WTC11 (cell line): Measurements from ENCODE around the gene EBF3.

Experiments
- CBFB ChIP-seq: sonication (generic); formaldehyde crosslinking; IDR thresholded peaks from 2 replicates; pipeline ENCODE4 v1.8.1; 2022; ENCODE audit warnings: mild to moderate bottlenecking, low read depth, missing genetic modification reagents
- FOXJ3 ChIP-seq: sonication (generic); formaldehyde crosslinking; IDR thresholded peaks from 2 replicates; pipeline ENCODE4 v1.9.0; 2021; ENCODE audit warnings: missing genetic modification reagents, mild to moderate bottlenecking, borderline replicate concordance
- JUN ChIP-seq: sonication (generic); formaldehyde crosslinking; IDR thresholded peaks from 2 replicates; pipeline ENCODE4 v1.8.0; 2023; ENCODE audit warnings: mild to moderate bottlenecking, missing genetic modification reagents
- NFYB ChIP-seq: sonication (generic); formaldehyde crosslinking; conservative IDR thresholded peaks from 2 replicates; pipeline ENCODE4 v1.8.0; 2022; ENCODE audit warnings: low read depth, missing genetic modification reagents
- SMAD3 ChIP-seq: sonication (generic); formaldehyde crosslinking; IDR thresholded peaks from 2 replicates; pipeline ENCODE4 v1.8.0; 2022; ENCODE audit warnings: missing genetic modification reagents, mild to moderate bottlenecking, borderline replicate concordance
- TF ChIP-seq, protein P1 (sequence below): fragments of 200-600 bp; IDR thresholded peaks from 2 replicates; pipeline ENCODE4 v1.8.0; 2022; ENCODE audit warnings: antibody characterized with exemption
- TF ChIP-seq, protein P2 (sequence below): sonication (generic); formaldehyde crosslinking; IDR thresholded peaks from 2 replicates; pipeline ENCODE4 v1.8.1; 2022; ENCODE audit warnings: mild to moderate bottlenecking, missing genetic modification reagents, moderate library complexity, borderline replicate concordance
- TF ChIP-seq, protein P3 (sequence below): sonication (generic); formaldehyde crosslinking; conservative IDR thresholded peaks from 2 replicates; pipeline ENCODE4 v1.8.1; 2022; ENCODE audit warnings: mild to moderate bottlenecking, missing genetic modification reagents
- TF ChIP-seq, protein P4 (sequence below): sonication (generic); formaldehyde crosslinking; IDR thresholded peaks from 2 replicates; pipeline ENCODE4 v1.8.0; 2023; ENCODE audit warnings: missing genetic modification reagents
- TF ChIP-seq, protein P5 (sequence below): sonication (generic); formaldehyde crosslinking; IDR thresholded peaks from 2 replicates; pipeline ENCODE4 v1.8.1; 2023; ENCODE audit warnings: mild to moderate bottlenecking, missing genetic modification reagents
- TF ChIP-seq, protein P6 (sequence below): sonication (generic); formaldehyde crosslinking; IDR thresholded peaks from 2 replicates; pipeline ENCODE4 v1.8.1; 2023; ENCODE audit warnings: mild to moderate bottlenecking, missing genetic modification reagents
- TF ChIP-seq, protein P7 (sequence below): fragments of 250-450 bp; sonication (Bioruptor Pico); IDR thresholded peaks from 2 replicates; pipeline ENCODE4 v1.8.0; 2021; ENCODE audit warnings: mild to moderate bottlenecking

DNA sequence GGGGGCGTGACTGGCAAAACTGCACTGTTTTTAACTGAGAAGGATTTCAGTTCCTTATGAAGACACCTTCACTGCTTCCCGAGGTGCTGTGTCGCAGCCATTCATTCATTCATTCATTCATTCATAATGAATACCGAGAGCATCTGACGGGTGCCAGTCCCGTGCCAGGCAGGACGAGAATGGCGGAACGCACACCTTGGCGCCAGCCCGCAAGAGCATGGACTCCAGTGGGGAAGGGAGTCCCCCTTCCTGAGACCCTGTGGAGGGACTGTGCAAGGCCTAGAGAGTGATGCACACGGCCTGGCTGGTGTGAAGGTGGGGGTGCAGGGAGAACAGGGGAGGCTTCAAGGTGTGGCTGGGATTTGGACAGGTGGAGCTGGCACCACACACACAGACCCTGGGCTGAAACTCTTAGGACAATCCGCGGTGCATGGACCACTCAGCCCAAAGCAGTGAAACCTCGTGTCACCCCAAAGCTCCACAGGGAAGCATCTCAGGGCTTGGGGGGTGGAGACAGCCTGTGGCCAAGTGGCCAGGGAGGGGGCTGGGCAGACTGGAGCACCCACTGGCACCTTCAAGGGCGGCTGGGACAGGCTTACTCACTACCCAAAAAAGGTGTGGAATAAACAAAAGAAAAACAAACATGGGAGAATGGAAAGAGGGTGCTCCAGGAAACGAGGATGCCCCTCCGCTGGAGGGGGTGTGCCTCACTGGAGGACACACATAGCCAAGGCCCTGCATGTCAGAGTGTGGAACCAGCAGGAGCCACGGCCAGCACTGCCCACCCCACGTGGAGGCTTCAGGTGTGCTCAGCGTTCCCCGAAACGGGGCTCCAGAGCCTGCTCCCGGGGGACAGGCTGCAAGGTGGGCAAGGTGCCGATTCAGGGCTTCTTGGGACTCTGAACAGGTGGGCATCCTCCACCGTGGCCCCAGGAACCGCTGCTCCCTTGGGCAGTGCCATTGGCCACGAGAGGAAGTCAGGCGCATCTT, 37.7 kb downstream of the EBF3 start:
- no peak for TF ChIP-seq JUN (CRISPR knock-in tag)
- TF ChIP-seq, protein P1, sequence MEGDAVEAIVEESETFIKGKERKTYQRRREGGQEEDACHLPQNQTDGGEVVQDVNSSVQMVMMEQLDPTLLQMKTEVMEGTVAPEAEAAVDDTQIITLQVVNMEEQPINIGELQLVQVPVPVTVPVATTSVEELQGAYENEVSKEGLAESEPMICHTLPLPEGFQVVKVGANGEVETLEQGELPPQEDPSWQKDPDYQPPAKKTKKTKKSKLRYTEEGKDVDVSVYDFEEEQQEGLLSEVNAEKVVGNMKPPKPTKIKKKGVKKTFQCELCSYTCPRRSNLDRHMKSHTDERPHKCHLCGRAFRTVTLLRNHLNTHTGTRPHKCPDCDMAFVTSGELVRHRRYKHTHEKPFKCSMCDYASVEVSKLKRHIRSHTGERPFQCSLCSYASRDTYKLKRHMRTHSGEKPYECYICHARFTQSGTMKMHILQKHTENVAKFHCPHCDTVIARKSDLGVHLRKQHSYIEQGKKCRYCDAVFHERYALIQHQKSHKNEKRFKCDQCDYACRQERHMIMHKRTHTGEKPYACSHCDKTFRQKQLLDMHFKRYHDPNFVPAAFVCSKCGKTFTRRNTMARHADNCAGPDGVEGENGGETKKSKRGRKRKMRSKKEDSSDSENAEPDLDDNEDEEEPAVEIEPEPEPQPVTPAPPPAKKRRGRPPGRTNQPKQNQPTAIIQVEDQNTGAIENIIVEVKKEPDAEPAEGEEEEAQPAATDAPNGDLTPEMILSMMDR: no peak
- no peak for TF ChIP-seq SMAD3 (CRISPR knock-in tag)
- no peak for TF ChIP-seq NFYB (CRISPR knock-in tag)
- TF ChIP-seq, protein P2, sequence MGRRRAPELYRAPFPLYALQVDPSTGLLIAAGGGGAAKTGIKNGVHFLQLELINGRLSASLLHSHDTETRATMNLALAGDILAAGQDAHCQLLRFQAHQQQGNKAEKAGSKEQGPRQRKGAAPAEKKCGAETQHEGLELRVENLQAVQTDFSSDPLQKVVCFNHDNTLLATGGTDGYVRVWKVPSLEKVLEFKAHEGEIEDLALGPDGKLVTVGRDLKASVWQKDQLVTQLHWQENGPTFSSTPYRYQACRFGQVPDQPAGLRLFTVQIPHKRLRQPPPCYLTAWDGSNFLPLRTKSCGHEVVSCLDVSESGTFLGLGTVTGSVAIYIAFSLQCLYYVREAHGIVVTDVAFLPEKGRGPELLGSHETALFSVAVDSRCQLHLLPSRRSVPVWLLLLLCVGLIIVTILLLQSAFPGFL: no peak
- TF ChIP-seq, protein P3, sequence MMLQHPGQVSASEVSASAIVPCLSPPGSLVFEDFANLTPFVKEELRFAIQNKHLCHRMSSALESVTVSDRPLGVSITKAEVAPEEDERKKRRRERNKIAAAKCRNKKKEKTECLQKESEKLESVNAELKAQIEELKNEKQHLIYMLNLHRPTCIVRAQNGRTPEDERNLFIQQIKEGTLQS (CRISPR knock-in tag): no peak
- no peak for TF ChIP-seq CBFB (CRISPR knock-in tag)
- TF ChIP-seq, protein P4, sequence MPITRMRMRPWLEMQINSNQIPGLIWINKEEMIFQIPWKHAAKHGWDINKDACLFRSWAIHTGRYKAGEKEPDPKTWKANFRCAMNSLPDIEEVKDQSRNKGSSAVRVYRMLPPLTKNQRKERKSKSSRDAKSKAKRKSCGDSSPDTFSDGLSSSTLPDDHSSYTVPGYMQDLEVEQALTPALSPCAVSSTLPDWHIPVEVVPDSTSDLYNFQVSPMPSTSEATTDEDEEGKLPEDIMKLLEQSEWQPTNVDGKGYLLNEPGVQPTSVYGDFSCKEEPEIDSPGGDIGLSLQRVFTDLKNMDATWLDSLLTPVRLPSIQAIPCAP (CRISPR knock-in tag): no peak
- TF ChIP-seq, protein P5, sequence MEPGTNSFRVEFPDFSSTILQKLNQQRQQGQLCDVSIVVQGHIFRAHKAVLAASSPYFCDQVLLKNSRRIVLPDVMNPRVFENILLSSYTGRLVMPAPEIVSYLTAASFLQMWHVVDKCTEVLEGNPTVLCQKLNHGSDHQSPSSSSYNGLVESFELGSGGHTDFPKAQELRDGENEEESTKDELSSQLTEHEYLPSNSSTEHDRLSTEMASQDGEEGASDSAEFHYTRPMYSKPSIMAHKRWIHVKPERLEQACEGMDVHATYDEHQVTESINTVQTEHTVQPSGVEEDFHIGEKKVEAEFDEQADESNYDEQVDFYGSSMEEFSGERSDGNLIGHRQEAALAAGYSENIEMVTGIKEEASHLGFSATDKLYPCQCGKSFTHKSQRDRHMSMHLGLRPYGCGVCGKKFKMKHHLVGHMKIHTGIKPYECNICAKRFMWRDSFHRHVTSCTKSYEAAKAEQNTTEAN: no peak
- no peak for TF ChIP-seq FOXJ3 (CRISPR knock-in tag)
- TF ChIP-seq, protein P6, sequence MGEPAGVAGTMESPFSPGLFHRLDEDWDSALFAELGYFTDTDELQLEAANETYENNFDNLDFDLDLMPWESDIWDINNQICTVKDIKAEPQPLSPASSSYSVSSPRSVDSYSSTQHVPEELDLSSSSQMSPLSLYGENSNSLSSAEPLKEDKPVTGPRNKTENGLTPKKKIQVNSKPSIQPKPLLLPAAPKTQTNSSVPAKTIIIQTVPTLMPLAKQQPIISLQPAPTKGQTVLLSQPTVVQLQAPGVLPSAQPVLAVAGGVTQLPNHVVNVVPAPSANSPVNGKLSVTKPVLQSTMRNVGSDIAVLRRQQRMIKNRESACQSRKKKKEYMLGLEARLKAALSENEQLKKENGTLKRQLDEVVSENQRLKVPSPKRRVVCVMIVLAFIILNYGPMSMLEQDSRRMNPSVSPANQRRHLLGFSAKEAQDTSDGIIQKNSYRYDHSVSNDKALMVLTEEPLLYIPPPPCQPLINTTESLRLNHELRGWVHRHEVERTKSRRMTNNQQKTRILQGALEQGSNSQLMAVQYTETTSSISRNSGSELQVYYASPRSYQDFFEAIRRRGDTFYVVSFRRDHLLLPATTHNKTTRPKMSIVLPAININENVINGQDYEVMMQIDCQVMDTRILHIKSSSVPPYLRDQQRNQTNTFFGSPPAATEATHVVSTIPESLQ (CRISPR knock-in tag): no peak
- TF ChIP-seq, protein P7, sequence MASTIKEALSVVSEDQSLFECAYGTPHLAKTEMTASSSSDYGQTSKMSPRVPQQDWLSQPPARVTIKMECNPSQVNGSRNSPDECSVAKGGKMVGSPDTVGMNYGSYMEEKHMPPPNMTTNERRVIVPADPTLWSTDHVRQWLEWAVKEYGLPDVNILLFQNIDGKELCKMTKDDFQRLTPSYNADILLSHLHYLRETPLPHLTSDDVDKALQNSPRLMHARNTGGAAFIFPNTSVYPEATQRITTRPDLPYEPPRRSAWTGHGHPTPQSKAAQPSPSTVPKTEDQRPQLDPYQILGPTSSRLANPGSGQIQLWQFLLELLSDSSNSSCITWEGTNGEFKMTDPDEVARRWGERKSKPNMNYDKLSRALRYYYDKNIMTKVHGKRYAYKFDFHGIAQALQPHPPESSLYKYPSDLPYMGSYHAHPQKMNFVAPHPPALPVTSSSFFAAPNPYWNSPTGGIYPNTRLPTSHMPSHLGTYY: no peak
